ENCODE results near the gene CHPT1.

CHPT1 gene

DNA sequence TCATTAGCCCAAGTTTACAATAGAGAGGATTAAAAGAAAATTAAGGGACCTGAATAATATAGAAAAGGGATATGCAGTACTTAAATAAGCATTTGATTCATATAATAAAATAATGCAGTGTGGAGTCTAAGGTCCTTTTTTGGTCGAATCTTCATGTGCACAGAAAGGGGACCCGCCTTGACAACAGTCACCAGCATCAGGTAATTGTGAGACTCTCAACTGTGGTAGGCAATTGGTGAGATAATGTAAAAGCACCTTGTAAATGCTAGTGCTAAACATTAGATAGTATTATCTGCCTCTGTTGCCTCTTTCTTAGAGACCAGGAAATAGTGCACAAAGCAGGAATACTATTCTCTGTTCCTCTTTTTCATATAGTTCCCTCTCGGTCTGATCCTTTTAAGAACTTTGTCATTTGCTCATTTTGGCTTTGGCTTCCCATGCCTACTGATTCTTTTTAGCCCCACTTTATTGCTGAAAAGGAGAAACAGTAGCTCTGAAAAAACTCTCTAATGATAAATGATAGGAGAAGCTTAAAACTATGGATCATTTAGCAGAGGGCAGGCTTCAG is 17.5 kb downstream of the CHPT1 start:
- TF ChIP-seq, protein P1, sequence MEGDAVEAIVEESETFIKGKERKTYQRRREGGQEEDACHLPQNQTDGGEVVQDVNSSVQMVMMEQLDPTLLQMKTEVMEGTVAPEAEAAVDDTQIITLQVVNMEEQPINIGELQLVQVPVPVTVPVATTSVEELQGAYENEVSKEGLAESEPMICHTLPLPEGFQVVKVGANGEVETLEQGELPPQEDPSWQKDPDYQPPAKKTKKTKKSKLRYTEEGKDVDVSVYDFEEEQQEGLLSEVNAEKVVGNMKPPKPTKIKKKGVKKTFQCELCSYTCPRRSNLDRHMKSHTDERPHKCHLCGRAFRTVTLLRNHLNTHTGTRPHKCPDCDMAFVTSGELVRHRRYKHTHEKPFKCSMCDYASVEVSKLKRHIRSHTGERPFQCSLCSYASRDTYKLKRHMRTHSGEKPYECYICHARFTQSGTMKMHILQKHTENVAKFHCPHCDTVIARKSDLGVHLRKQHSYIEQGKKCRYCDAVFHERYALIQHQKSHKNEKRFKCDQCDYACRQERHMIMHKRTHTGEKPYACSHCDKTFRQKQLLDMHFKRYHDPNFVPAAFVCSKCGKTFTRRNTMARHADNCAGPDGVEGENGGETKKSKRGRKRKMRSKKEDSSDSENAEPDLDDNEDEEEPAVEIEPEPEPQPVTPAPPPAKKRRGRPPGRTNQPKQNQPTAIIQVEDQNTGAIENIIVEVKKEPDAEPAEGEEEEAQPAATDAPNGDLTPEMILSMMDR (IDR thresholded peaks at IDR 0.05; ENCODE audit: insufficient read depth, low read depth, low read length, missing control alignments), result no peak
- no peak for DNase-seq (ENCODE audit: low read depth)
- no peak overlapping the region for H3K4me3 ChIP-seq (ENCODE audit: low read depth, low read length)

GRCh38 chr12:101719566-101719965 is 22.1 kb downstream of the CHPT1 start:
- TF ChIP-seq, protein P1 (IDR thresholded peaks at IDR 0.05; ENCODE audit: insufficient read depth, low read depth, low read length, missing control alignments), result no peak
- no peak overlapping the region for H3K4me3 ChIP-seq (ENCODE audit: low read depth, low read length)
- DNase-seq (ENCODE audit: low read depth), result no peak

GRCh38 chr12:101720118-101720517 is 22.7 kb downstream of the CHPT1 start:
- TF ChIP-seq, protein P1 (IDR thresholded peaks at IDR 0.05; ENCODE audit: insufficient read depth, low read depth, low read length, missing control alignments), result no peak
- no peak for DNase-seq (ENCODE audit: low read depth)
- no peak overlapping the region for H3K4me3 ChIP-seq (ENCODE audit: low read depth, low read length)

DNA sequence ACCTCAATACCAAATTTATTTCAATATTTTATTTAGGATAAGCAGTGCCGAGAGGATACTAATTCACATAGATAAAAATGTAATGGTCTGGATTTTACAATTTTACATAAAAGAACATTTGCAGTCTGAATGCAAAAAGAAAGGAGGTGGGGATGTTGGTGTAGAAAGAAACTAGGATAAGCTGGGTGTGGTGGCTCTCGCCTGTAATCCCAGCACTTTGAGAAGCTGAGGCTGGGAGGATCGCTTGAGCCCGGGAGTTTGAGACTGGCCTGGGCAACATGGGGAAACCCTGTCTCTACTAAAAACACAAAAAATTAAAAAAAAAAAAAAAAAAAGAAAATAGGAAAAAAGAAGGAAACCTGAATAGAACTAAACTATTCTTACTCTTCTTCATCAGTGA is 25.0 kb downstream of the CHPT1 start:
- no peak overlapping the region for H3K4me3 ChIP-seq (ENCODE audit: low read depth, low read length)
- no peak for DNase-seq (ENCODE audit: low read depth)
- TF ChIP-seq, protein P1 (IDR thresholded peaks at IDR 0.05; ENCODE audit: insufficient read depth, low read depth, low read length, missing control alignments), result no peak

DNA sequence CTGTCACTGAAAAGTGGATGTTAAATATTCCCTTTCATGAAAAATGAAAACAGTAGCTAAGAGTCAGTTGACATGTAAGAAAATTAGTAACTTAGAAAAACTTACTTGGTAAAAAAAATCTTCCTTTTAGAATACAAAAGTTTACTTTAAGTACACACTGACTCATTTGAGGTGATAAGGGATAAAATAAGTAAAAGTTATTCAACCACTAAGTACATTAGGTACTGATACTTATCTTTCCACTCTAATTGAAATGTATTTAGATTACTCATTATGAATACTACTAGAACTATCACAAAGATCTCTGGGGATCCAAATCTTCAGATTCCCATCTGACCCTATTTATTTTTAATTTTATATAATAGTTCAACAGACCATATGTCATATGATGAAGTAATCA is 29.7 kb downstream of the CHPT1 start:
- TF ChIP-seq, protein P1 (IDR thresholded peaks at IDR 0.05; ENCODE audit: insufficient read depth, low read depth, low read length, missing control alignments), result no peak
- H3K4me3 ChIP-seq (ENCODE audit: low read depth, low read length), result no peak overlapping the region
- DNase-seq (ENCODE audit: low read depth), result no peak

DNA sequence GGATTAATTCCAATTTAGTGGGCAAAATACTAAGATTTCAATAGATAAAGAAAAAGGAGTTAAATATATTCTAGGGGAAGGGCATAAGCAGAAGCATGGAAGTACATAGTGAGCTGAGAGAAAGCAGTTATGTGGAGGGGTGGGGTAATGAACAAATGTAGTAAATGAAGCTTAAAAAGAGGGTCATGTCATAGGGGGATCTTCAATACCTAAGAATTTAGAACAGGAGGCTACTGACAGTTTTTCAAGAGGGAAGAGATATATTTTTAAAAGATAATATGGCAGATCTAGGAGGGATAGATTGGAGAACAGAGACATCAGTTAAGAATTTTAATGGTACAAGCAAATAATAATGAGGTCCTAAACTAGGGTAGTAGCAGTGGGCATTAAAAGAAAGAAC is 32.4 kb downstream of the CHPT1 start:
- no peak overlapping the region for H3K4me3 ChIP-seq (ENCODE audit: low read depth, low read length)
- TF ChIP-seq, protein P1 (IDR thresholded peaks at IDR 0.05; ENCODE audit: insufficient read depth, low read depth, low read length, missing control alignments), result no peak
- DNase-seq (ENCODE audit: low read depth), result no peak

DNA sequence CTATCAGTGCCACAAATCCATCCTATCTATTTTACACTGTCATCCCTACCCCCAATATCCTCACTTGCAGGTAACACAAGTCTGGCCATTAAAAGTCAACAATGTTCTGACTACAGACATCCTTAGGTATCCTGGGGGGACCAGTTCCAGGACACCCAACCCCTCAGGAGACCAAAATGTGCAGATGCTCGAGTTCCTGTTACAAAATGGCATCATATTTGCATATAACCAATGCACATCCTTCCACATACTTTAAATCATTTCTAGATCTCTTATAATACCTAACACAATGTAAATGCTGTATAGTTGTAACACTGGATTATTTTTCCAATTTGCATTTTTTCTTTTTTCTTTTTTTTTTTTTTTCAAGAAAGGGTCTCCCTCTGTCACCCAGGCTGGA is 34.9 kb downstream of the CHPT1 start:
- TF ChIP-seq, protein P1 (IDR thresholded peaks at IDR 0.05; ENCODE audit: insufficient read depth, low read depth, low read length, missing control alignments), result no peak
- H3K4me3 ChIP-seq (ENCODE audit: low read depth, low read length), result no peak overlapping the region
- no peak for DNase-seq (ENCODE audit: low read depth)
